K562 (cell line): ENCODE measurements around the gene NTNG1. TPM values are rescaled to one million over a fixed set of nuclear protein-coding genes. Genes with fewer than 3 reads are reported as not detected.

Experiments used
- BRD4 ChIP-seq: fragments of 200-600 bp; sonication (generic); IDR thresholded peaks from 2 replicates; pipeline ENCODE4 v1.6.1; 2017; ENCODE audit warnings: inconsistent platforms
- E2F3 ChIP-seq: fragments of 250-450 bp; sonication (Bioruptor Pico); IDR thresholded peaks from 2 replicates; pipeline ENCODE4 v1.4.0; 2020; ENCODE audit warnings: mild to moderate bottlenecking
- ELF1 ChIP-seq: fragments of 200-800 bp; sonication (Bioruptor generic); IDR thresholded peaks from 2 replicates; pipeline ENCODE4 v1.6.1; 2016; ENCODE audit warnings: missing genetic modification characterization, missing compliant biosample characterization
- RBM25 ChIP-seq: fragments of 200-400 bp; formaldehyde crosslinking; IDR thresholded peaks from 2 replicates; pipeline ENCODE4 v1.6.1; 2018; ENCODE audit warnings: low read length, low read depth, moderate library complexity; ENCODE audit not compliant: severe bottlenecking
- SIN3B ChIP-seq: fragments of 450-650 bp; IDR thresholded peaks from 2 replicates; pipeline ENCODE4 v1.6.1; 2017; ENCODE audit warnings: low read depth, mild to moderate bottlenecking, moderate library complexity
- SP1 ChIP-seq: sonication (generic); formaldehyde crosslinking; IDR thresholded peaks from 2 replicates; pipeline ENCODE4 v1.8.1; 2022; ENCODE audit warnings: mild to moderate bottlenecking, missing genetic modification reagents
- SREBF2 ChIP-seq: sonication (generic); formaldehyde crosslinking; IDR thresholded peaks from 2 replicates; pipeline ENCODE4 v1.4.0; 2020; ENCODE audit warnings: mild to moderate bottlenecking, missing genetic modification reagents
- TEAD1 ChIP-seq, 2 experiments: fragments of 450-650 bp in 1 of 2; sonication (generic) in 1 of 2; formaldehyde crosslinking; IDR thresholded peaks; 2 replicates each; pipeline versions ENCODE4 v1.4.0 to v1.8.0; 2020 to 2022; ENCODE audit warnings: mild to moderate bottlenecking in 2 of 2, missing genetic modification reagents in 1 of 2
- ZNF507 ChIP-seq: conservative IDR thresholded peaks from 2 replicates; pipeline ENCODE4 v1.6.1; 2017; ENCODE audit warnings: missing genetic modification characterization, missing compliant biosample characterization
- polyA plus RNA-seq, 8 experiments: library from polyadenylated mRNA; depleted of rRNA in 4 of 8; stranded (reverse) in 5 of 8; unstranded in 3 of 8; fragments of >200 nt; fragmentation: Nextera tagmentation in 2 of 8; fragmentation: Illumina TruSeq in 1 of 8; extraction: Ambion mirVana in 2 of 8; extraction: Trizol in 1 of 8; gene quantifications; 2 replicates each; pipeline versions ENCODE4 v1.2.1 to v1.2.3, GENCODE V29; 2011 to 2014; ENCODE audit warnings: inconsistent platforms in 1 of 8, missing spikeins in 1 of 8
- total RNA-seq, 7 experiments: library from RNA; depleted of rRNA in 6 of 7; stranded (reverse); fragments of >200 nt in 6 of 7; fragmentation: Illumina TruSeq in 2 of 7; extraction: Trizol in 2 of 7; gene quantifications; 2 replicates each; pipeline versions ENCODE4 v1.2.1 to v1.2.3, GENCODE V29; 2011 to 2021; ENCODE audit warnings: low replicate concordance in 1 of 7
- TF ChIP-seq, protein P1 (sequence below): sonication (generic); formaldehyde crosslinking; IDR thresholded peaks from 2 replicates; pipeline ENCODE4 v1.8.0; 2023; ENCODE audit warnings: mild to moderate bottlenecking, missing genetic modification reagents
- TF ChIP-seq, protein P2 (sequence below), 2 experiments: IDR thresholded peaks; 2 replicates each; pipeline ENCODE4 v1.6.1; 2011; ENCODE audit warnings: borderline replicate concordance in 1 of 2, control low read depth in 1 of 2, low read depth in 1 of 2, low read length in 1 of 2, mild to moderate bottlenecking in 1 of 2, mixed read lengths in 1 of 2, moderate library complexity in 1 of 2; ENCODE audit not compliant: insufficient read depth in 1 of 2, insufficient read length in 1 of 2, poor library complexity in 1 of 2, severe bottlenecking in 1 of 2; ENCODE audit errors: extremely low read depth in 1 of 2

The NTNG1 gene
- total and polyA plus RNA-seq, 9 of the 15 experiments (the other 6 are each of a cell fraction or from before 2014, with no cell fraction given) = not detected

DNA sequence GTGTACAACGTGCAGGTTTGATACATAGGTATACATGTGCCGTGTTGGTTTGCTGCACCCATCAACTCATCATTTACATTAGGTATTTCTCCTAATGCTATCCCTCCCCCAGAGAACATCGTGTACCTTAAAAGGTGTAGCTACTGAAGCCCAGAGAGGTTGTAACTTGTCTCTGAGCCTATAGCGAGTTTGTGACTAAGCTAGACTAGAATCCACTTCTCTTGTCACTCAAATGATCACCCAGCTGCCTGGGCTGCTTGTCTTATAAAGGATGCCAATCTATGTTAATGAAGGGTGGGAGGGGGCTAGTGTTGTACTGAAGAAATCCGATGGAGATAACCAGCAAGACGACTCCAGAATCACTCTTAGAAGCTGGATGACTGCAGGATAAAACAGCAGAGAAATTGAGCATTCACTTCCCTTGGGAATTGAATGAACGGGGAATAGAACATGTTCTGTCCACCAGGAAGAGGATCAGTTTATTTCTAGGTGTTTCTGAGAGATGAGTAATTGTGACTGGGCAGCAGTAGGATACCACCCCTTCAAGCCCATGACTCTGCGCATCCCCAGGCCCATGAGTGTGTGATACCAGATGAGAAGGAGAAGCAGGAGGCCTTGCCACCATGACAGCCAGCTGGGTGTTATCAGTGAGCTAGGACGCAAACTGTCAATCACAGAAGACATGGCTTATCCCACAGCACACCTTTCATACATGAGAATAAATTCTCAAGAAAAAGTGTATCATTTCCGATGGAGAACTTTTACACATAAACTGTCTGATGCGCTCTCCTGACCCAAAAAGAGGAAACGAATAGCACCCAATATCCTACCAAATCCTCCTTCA is 390.4 kb downstream of the NTNG1 start (continued):
- TF ChIP-seq, protein P1, sequence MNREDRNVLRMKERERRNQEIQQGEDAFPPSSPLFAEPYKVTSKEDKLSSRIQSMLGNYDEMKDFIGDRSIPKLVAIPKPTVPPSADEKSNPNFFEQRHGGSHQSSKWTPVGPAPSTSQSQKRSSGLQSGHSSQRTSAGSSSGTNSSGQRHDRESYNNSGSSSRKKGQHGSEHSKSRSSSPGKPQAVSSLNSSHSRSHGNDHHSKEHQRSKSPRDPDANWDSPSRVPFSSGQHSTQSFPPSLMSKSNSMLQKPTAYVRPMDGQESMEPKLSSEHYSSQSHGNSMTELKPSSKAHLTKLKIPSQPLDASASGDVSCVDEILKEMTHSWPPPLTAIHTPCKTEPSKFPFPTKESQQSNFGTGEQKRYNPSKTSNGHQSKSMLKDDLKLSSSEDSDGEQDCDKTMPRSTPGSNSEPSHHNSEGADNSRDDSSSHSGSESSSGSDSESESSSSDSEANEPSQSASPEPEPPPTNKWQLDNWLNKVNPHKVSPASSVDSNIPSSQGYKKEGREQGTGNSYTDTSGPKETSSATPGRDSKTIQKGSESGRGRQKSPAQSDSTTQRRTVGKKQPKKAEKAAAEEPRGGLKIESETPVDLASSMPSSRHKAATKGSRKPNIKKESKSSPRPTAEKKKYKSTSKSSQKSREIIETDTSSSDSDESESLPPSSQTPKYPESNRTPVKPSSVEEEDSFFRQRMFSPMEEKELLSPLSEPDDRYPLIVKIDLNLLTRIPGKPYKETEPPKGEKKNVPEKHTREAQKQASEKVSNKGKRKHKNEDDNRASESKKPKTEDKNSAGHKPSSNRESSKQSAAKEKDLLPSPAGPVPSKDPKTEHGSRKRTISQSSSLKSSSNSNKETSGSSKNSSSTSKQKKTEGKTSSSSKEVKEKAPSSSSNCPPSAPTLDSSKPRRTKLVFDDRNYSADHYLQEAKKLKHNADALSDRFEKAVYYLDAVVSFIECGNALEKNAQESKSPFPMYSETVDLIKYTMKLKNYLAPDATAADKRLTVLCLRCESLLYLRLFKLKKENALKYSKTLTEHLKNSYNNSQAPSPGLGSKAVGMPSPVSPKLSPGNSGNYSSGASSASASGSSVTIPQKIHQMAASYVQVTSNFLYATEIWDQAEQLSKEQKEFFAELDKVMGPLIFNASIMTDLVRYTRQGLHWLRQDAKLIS (CRISPR knock-in tag) = no peak
- TF ChIP-seq ZNF507 (tag) (no peak), E2F3 (CRISPR knock-in tag) (no peak), SP1 (no peak), ELF1 (no peak), TEAD1 (CRISPR knock-in tag; IDR thresholded peaks at IDR 0.05) (no peak), SIN3B (no peak), BRD4 (no peak), SREBF2 (CRISPR knock-in tag) (no peak), RBM25 (no peak)
- TF ChIP-seq, protein P2, sequence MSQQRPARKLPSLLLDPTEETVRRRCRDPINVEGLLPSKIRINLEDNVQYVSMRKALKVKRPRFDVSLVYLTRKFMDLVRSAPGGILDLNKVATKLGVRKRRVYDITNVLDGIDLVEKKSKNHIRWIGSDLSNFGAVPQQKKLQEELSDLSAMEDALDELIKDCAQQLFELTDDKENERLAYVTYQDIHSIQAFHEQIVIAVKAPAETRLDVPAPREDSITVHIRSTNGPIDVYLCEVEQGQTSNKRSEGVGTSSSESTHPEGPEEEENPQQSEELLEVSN (IDR thresholded peaks at IDR 0.05; ENCODE audit: borderline replicate concordance in 1 of 2, extremely low read depth in 1 of 2, insufficient read depth in 1 of 2, insufficient read length in 1 of 2, low read depth in 1 of 2, low read length in 1 of 2, poor library complexity in 1 of 2, severe bottlenecking in 1 of 2) = no peak
